Measurements from ENCODE around the gene NEUROG3. TPM values are rescaled to one million over a fixed set of nuclear protein-coding genes. Genes with fewer than 3 reads are reported as not detected.

The NEUROG3 gene, protein sequence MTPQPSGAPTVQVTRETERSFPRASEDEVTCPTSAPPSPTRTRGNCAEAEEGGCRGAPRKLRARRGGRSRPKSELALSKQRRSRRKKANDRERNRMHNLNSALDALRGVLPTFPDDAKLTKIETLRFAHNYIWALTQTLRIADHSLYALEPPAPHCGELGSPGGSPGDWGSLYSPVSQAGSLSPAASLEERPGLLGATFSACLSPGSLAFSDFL
- total RNA-seq (2021) (1.9 to 2.4 TPM (median 2.0 TPM) in 3 replicates), Bru-seq, nascent RNA (percentile 46 among the genes with signal in this experiment)
- long read RNA-seq, experiment 1, transcript NEUROG3-201 (2 exons, 1,376 nt) = major isoform, 12 of 15 reads
- long read RNA-seq, experiment 1, partial matches to known transcripts = 1 of 15 reads
- long read RNA-seq, experiment 1, other reads (novel, unspliced or antisense) = 2 of 15 reads
- long read RNA-seq, experiment 2, partial matches to known transcripts = 0 of 4 reads
- long read RNA-seq, experiment 2, other reads (novel, unspliced or antisense) = 0 of 4 reads
- long read RNA-seq, experiment 3, partial matches to known transcripts = 0 of 4 reads
- long read RNA-seq, experiment 3, other reads (novel, unspliced or antisense) = 0 of 4 reads

DNA sequence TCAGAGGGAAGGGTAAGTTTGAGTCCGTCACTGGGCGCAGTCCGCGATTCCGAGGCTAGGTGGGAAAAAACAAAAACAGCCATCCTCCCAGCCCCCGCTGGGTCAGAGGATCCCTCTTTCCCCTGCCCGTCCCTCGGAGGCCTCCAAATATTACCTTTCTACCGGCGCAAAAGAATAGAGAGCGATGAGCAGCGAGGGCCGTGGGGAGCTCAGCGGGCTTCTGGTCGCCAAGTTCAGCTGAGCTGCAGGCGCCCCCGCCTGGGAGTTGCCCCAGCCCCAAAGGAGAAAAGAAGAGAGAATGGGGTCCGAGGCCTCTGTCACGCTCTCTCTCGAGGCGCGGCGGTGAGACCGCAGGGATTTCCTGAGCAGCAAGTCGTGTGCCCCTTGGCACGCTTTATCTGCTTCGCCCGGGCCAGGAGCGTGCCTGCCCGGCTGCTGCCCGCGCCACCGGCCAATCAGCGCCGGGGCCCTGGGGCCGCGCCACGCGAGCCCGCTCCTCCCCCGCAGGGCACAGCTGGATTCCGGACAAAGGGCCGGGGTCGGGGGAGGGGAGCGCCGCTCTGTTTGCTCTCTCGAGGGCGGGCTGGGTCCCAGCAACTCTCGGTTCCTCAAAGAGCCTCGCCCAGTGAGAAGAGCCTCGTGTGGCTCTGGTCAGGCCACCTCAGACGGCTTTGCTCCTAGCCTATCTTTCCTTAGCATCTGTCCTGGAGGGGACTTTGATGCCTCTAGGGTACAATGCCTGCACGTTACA, at the start of gene NEUROG3:
TSS of gene NEUROG3 (minus strand) at position 367 of the 751 bp plus-strand sequence. CDS start 379 bp downstream, outside the sequence.
- H3K4me3 Mint-ChIP-seq = peak within 1 kb of the TSS; percentile 88
- DNase-seq (ENCODE audit: low spot score) = peak; percentile 56
- no peaks in the 10 kb centered on the region for H3K9me3 Mint-ChIP-seq
- peaks cover 100% of the 10 kb centered on the region for H3K27me3 Mint-ChIP-seq (ENCODE audit: low read depth)
- no peaks in the 10 kb centered on the region for H3K36me3 Mint-ChIP-seq
- H3K27ac Mint-ChIP-seq = peak within 1 kb of the TSS; percentile 74; the same call in 1 of the 2 replicates
- ChIA-PET CTCF (interaction anchor here (0.6 to 10.1 kb wide), 7 partner anchors 56 to 170 kb away, joined by 3 to 117 read pairs (median 6); no protein-coding TSS in a partner anchor), POLR2A (no interaction called here)
- peak; percentile 2; the same call in 1 of the 2 replicates for ATAC-seq
- H3K4me1 Mint-ChIP-seq = peaks cover 73% of the 10 kb centered on the region
- TF ChIP-seq FOXK1 (CRISPR knock-in tag; IDR thresholded peaks at IDR 0.05) (peak; percentile 47; the same call in 1 of the 2 replicates), ZNF423 (CRISPR knock-in tag; IDR thresholded peaks at IDR 0.05) (peak; percentile 67), ZNF317 (CRISPR knock-in tag; IDR thresholded peaks at IDR 0.05; ENCODE audit: borderline replicate concordance, low read depth) (no peak), FOXJ3 (CRISPR knock-in tag; IDR thresholded peaks at IDR 0.05; ENCODE audit: borderline replicate concordance) (no peak), RELA (CRISPR knock-in tag; IDR thresholded peaks at IDR 0.05; ENCODE audit: borderline replicate concordance) (0 out of 2 replicates have a peak, but pooled peaks have one; percentile 69), KAT7 (CRISPR knock-in tag; IDR thresholded peaks at IDR 0.05; ENCODE audit: borderline replicate concordance) (0 out of 2 replicates have a peak, but pooled peaks have one; percentile 65), FOXP1 (CRISPR knock-in tag; IDR thresholded peaks at IDR 0.05; ENCODE audit: borderline replicate concordance) (peak; percentile 53; the same call in 1 of the 2 replicates), CREB1 (CRISPR knock-in tag; IDR thresholded peaks at IDR 0.05) (no peak), NFE2L1 (CRISPR knock-in tag; IDR thresholded peaks at IDR 0.05) (peak; percentile 14; the same call in 1 of the 2 replicates), IRF2 (CRISPR knock-in tag; IDR thresholded peaks at IDR 0.05; ENCODE audit: borderline replicate concordance, low read depth) (no peak), NFYB (CRISPR knock-in tag; conservative IDR thresholded peaks at IDR 0.05; ENCODE audit: low read depth) (peak; percentile 49; the same call in 1 of the 2 replicates), ESRRA (CRISPR knock-in tag; IDR thresholded peaks at IDR 0.05; ENCODE audit: borderline replicate concordance) (0 out of 2 replicates have a peak, but pooled peaks have one; percentile 27), TEAD1 (CRISPR knock-in tag; IDR thresholded peaks at IDR 0.05) (peak; percentile 51; the same call in 1 of the 2 replicates), SP1 (CRISPR knock-in tag; conservative IDR thresholded peaks at IDR 0.05) (peak; percentile 58), RORB (CRISPR knock-in tag; IDR thresholded peaks at IDR 0.05) (no peak), EMX1 (CRISPR knock-in tag; IDR thresholded peaks at IDR 0.05) (no peak)
- TF ChIP-seq, protein P1, sequence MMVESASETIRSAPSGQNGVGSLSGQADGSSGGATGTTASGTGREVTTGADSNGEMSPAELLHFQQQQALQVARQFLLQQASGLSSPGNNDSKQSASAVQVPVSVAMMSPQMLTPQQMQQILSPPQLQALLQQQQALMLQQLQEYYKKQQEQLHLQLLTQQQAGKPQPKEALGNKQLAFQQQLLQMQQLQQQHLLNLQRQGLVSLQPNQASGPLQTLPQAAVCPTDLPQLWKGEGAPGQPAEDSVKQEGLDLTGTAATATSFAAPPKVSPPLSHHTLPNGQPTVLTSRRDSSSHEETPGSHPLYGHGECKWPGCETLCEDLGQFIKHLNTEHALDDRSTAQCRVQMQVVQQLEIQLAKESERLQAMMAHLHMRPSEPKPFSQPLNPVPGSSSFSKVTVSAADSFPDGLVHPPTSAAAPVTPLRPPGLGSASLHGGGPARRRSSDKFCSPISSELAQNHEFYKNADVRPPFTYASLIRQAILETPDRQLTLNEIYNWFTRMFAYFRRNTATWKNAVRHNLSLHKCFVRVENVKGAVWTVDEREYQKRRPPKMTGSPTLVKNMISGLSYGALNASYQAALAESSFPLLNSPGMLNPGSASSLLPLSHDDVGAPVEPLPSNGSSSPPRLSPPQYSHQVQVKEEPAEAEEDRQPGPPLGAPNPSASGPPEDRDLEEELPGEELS (CRISPR knock-in tag; IDR thresholded peaks at IDR 0.05) = peak; percentile 87; the same call in 1 of the 2 replicates
- TF ChIP-seq, protein P2, sequence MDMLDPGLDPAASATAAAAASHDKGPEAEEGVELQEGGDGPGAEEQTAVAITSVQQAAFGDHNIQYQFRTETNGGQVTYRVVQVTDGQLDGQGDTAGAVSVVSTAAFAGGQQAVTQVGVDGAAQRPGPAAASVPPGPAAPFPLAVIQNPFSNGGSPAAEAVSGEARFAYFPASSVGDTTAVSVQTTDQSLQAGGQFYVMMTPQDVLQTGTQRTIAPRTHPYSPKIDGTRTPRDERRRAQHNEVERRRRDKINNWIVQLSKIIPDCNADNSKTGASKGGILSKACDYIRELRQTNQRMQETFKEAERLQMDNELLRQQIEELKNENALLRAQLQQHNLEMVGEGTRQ (CRISPR knock-in tag; IDR thresholded peaks at IDR 0.05) = peak; percentile 19; the same call in 1 of the 2 replicates
- TF ChIP-seq, protein P3, sequence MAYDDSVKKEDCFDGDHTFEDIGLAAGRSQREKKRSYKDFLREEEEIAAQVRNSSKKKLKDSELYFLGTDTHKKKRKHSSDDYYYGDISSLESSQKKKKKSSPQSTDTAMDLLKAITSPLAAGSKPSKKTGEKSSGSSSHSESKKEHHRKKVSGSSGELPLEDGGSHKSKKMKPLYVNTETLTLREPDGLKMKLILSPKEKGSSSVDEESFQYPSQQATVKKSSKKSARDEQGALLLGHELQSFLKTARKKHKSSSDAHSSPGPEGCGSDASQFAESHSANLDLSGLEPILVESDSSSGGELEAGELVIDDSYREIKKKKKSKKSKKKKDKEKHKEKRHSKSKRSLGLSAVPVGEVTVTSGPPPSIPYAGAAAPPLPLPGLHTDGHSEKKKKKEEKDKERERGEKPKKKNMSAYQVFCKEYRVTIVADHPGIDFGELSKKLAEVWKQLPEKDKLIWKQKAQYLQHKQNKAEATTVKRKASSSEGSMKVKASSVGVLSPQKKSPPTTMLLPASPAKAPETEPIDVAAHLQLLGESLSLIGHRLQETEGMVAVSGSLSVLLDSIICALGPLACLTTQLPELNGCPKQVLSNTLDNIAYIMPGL (CRISPR knock-in tag; IDR thresholded peaks at IDR 0.05) = 0 out of 2 replicates have a peak, but pooled peaks have one; percentile 27
- TF ChIP-seq, protein P4, sequence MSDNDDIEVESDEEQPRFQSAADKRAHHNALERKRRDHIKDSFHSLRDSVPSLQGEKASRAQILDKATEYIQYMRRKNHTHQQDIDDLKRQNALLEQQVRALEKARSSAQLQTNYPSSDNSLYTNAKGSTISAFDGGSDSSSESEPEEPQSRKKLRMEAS (CRISPR knock-in tag; IDR thresholded peaks at IDR 0.05) = peak; percentile 56; the same call in 1 of the 2 replicates
- TF ChIP-seq, protein P5, sequence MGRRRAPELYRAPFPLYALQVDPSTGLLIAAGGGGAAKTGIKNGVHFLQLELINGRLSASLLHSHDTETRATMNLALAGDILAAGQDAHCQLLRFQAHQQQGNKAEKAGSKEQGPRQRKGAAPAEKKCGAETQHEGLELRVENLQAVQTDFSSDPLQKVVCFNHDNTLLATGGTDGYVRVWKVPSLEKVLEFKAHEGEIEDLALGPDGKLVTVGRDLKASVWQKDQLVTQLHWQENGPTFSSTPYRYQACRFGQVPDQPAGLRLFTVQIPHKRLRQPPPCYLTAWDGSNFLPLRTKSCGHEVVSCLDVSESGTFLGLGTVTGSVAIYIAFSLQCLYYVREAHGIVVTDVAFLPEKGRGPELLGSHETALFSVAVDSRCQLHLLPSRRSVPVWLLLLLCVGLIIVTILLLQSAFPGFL (CRISPR knock-in tag; IDR thresholded peaks at IDR 0.05; ENCODE audit: borderline replicate concordance) = no peak
- TF ChIP-seq, protein P6, sequence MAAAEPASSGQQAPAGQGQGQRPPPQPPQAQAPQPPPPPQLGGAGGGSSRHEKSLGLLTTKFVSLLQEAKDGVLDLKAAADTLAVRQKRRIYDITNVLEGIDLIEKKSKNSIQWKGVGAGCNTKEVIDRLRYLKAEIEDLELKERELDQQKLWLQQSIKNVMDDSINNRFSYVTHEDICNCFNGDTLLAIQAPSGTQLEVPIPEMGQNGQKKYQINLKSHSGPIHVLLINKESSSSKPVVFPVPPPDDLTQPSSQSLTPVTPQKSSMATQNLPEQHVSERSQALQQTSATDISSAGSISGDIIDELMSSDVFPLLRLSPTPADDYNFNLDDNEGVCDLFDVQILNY (CRISPR knock-in tag; IDR thresholded peaks at IDR 0.05) = 0 out of 2 replicates have a peak, but pooled peaks have one; percentile 25
- TF ChIP-seq, protein P7, sequence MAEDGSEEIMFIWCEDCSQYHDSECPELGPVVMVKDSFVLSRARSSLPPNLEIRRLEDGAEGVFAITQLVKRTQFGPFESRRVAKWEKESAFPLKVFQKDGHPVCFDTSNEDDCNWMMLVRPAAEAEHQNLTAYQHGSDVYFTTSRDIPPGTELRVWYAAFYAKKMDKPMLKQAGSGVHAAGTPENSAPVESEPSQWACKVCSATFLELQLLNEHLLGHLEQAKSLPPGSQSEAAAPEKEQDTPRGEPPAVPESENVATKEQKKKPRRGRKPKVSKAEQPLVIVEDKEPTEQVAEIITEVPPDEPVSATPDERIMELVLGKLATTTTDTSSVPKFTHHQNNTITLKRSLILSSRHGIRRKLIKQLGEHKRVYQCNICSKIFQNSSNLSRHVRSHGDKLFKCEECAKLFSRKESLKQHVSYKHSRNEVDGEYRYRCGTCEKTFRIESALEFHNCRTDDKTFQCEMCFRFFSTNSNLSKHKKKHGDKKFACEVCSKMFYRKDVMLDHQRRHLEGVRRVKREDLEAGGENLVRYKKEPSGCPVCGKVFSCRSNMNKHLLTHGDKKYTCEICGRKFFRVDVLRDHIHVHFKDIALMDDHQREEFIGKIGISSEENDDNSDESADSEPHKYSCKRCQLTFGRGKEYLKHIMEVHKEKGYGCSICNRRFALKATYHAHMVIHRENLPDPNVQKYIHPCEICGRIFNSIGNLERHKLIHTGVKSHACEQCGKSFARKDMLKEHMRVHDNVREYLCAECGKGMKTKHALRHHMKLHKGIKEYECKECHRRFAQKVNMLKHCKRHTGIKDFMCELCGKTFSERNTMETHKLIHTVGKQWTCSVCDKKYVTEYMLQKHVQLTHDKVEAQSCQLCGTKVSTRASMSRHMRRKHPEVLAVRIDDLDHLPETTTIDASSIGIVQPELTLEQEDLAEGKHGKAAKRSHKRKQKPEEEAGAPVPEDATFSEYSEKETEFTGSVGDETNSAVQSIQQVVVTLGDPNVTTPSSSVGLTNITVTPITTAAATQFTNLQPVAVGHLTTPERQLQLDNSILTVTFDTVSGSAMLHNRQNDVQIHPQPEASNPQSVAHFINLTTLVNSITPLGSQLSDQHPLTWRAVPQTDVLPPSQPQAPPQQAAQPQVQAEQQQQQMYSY (CRISPR knock-in tag; IDR thresholded peaks at IDR 0.05) = no peak
